Activated B cell treated with CpG ODN at 0.5 μM for 24 hours (primary cell): Measurements from ENCODE around the gene NHERF2. TPM values are rescaled to one million over a fixed set of nuclear protein-coding genes. Genes with fewer than 3 reads are reported as not detected.

Experiments
- ATAC-seq: fragments of 200-7000 bp; cut with Tn5 transposase; one replicate; pipeline ENCODE4 v1.10.0; 2021; ENCODE audit warnings: low read depth, mild to moderate bottlenecking, moderate library complexity
- CTCF ChIA-PET: fragments of 350-600 bp; sonication (Branson Sonifier 250); formaldehyde crosslinking; loops from one replicate; lab custom pipeline; 2021; ENCODE audit warnings: antibody characterized with exemption; lab: Charles Lee
- POLR2A ChIA-PET: fragments of 350-600 bp; sonication (Branson Sonifier 250); formaldehyde crosslinking; loops from one replicate; lab custom pipeline; 2021; ENCODE audit warnings: antibody characterized with exemption; lab: Charles Lee
- DNase-seq: peaks from one replicate; pipeline ENCODE4 v3.0.0; 2022
- H3K27ac Mint-ChIP-seq: one replicate; pipeline ENCODE4 v1.8.0; 2020; ENCODE audit warnings: mixed read lengths
- H3K27me3 Mint-ChIP-seq: one replicate; pipeline ENCODE4 v1.8.0; 2021; ENCODE audit warnings: mixed read lengths
- H3K36me3 Mint-ChIP-seq: one replicate; pipeline ENCODE4 v1.8.0; 2021; ENCODE audit warnings: low read depth, mixed read lengths
- H3K4me1 Mint-ChIP-seq: one replicate; pipeline ENCODE4 v1.8.0; 2021; ENCODE audit warnings: mixed read lengths
- H3K4me3 Mint-ChIP-seq: one replicate; pipeline ENCODE4 v1.8.0; 2020; ENCODE audit warnings: mild to moderate bottlenecking, mixed read lengths
- H3K9me3 Mint-ChIP-seq: one replicate; pipeline ENCODE4 v1.8.0; 2020; ENCODE audit warnings: mixed read lengths
- CTCF ChIP-seq: fragments of 200-600 bp; IDR thresholded peaks from one replicate; pipeline ENCODE4 v1.8.0; 2022; ENCODE audit warnings: antibody characterized with exemption, mild to moderate bottlenecking
- intact Hi-C: fragments of 100-400 bp; cut with micrococcal nuclease; formaldehyde crosslinking; loops from one replicate; pipeline ENCODE4 v1.15.1; 2024
- total RNA-seq: library from RNA; stranded (reverse); gene quantifications from 2 replicates; pipeline ENCODE4 v1.2.3, GENCODE V29; 2022

The NHERF2 gene
- total RNA-seq, 1 donor from 2014 or later, result 0.93 TPM

- H3K9me3 Mint-ChIP-seq, result no peaks in the 10 kb centered on the region
- H3K4me3 Mint-ChIP-seq, result no peak overlapping the region
- peaks cover 5% of the 10 kb centered on the region for H3K4me1 Mint-ChIP-seq
- H3K27me3 Mint-ChIP-seq, result no peaks in the 10 kb centered on the region
- DNase-seq, result no peak
- ATAC-seq, result no peak
- TF ChIP-seq CTCF, result no peak
- intact Hi-C loops, result no loop called here
- POLR2A ChIA-PET, result no interaction called here
- H3K27ac Mint-ChIP-seq, result no peak overlapping the region
- CTCF ChIA-PET, result no interaction called here
- H3K36me3 Mint-ChIP-seq, result peaks cover 47% of the 10 kb centered on the region
Observed at GRCh38 chr16:1998852-1999801, 27.6 kb upstream of the NHERF2 start.

- Mint-ChIP-seq H3K36me3 (peaks cover 49% of the 10 kb centered on the region), H3K4me1 (peaks cover 6% of the 10 kb centered on the region), H3K27ac (no peak overlapping the region), H3K9me3 (no peaks in the 10 kb centered on the region), H3K27me3 (no peaks in the 10 kb centered on the region), H3K4me3 (no peak overlapping the region)
- POLR2A ChIA-PET, result interaction anchor here (1.2 kb wide), 1 partner anchor 8 kb away, joined by 3 read pairs; no protein-coding TSS in a partner anchor
- intact Hi-C loops, result loop anchor here (5.0 kb wide), 1 partner anchor 502 kb away; no protein-coding TSS in a partner anchor
- CTCF ChIA-PET, result interaction anchor here (1.0 kb wide), 1 partner anchor 139 kb away, joined by 5 read pairs; no protein-coding TSS in a partner anchor
- DNase-seq (no peak), ATAC-seq (no peak)
- no peak for TF ChIP-seq CTCF
Observed at GRCh38 chr16:1999866-2000514, 26.7 kb upstream of the NHERF2 start.

- POLR2A ChIA-PET, result interaction anchor here (1.2 to 1.5 kb wide), 2 partner anchors 9 to 154 kb away, joined by 3 to 5 read pairs; partner anchors contain the start of gene TRAF7
- Mint-ChIP-seq H3K36me3 (peaks cover 52% of the 10 kb centered on the region), H3K27ac (no peak overlapping the region), H3K27me3 (no peaks in the 10 kb centered on the region), H3K4me1 (peaks cover 12% of the 10 kb centered on the region), H3K4me3 (no peak overlapping the region), H3K9me3 (no peaks in the 10 kb centered on the region)
- TF ChIP-seq CTCF, result no peak
- intact Hi-C loops, result loop anchor here (5.0 kb wide), 1 partner anchor 501 kb away; no protein-coding TSS in a partner anchor
- DNase-seq (no peak), ATAC-seq (no peak)
- CTCF ChIA-PET, result interaction anchor here (1.0 kb wide), 1 partner anchor 138 kb away, joined by 5 read pairs; no protein-coding TSS in a partner anchor
Observed at GRCh38 chr16:2001035-2001434, 25.7 kb upstream of the NHERF2 start.

GRCh38 chr16:2001456-2002355 is 25.0 kb upstream of the NHERF2 start:
- ChIA-PET POLR2A (interaction anchor here (0.5 to 1.5 kb wide), 3 partner anchors 10 to 224 kb away, joined by 3 to 10 read pairs (median 5); partner anchors contain the start of gene TRAF7), CTCF (interaction anchor here (3.0 kb wide), 1 partner anchor 139 kb away, joined by 25 read pairs; no protein-coding TSS in a partner anchor)
- intact Hi-C loops, result loop anchor here (5.0 kb wide), 1 partner anchor 501 kb away; no protein-coding TSS in a partner anchor
- H3K36me3 Mint-ChIP-seq, result peaks cover 51% of the 10 kb centered on the region
- peaks cover 17% of the 10 kb centered on the region for H3K4me1 Mint-ChIP-seq
- ATAC-seq (no peak), DNase-seq (no peak)
- H3K27me3 Mint-ChIP-seq, result no peaks in the 10 kb centered on the region
- H3K9me3 Mint-ChIP-seq, result no peaks in the 10 kb centered on the region
- no peak for TF ChIP-seq CTCF
- H3K4me3 Mint-ChIP-seq, result no peak overlapping the region
- H3K27ac Mint-ChIP-seq, result no peak overlapping the region
